GM18861 (cell line): Measurements from ENCODE around the gene RAB23.

ENCODE experiments used
- ATAC-seq: cut with Tn5 transposase; IDR thresholded peaks from one replicate; pipeline ENCODE4 v1.9.1; 2021; ENCODE audit not compliant: unreplicated experiment

The RAB23 gene

GRCh38 chr6:57138026-57138425 lies 84.1 kb downstream of the RAB23 start:
- ATAC-seq: no peak

GRCh38 chr6:57137350-57137749 lies 84.8 kb downstream of the RAB23 start:
- ATAC-seq: no peak
